Neural progenitor cell (in vitro differentiated cells): ENCODE data around the gene EIF2AK3. TPM values are rescaled to one million over a fixed set of nuclear protein-coding genes. Genes with fewer than 3 reads are reported as not detected.

ENCODE experiments used
- DNase-seq: peaks from one replicate; pipeline ENCODE4 v3.0.0-alpha.2; 2016; ENCODE audit warnings: low spot score
- H2AFZ ChIP-seq: fragments of 200-600 bp; sonication (generic); replicated peaks from 2 replicates; pipeline ENCODE4 v1.6.1; 2016; ENCODE audit warnings: antibody characterized with exemption
- H3F3A ChIP-seq: fragments of 200-600 bp; sonication (generic); 2 replicates; pipeline ENCODE4 v1.6.1; 2016; ENCODE audit warnings: antibody characterized with exemption, low read depth
- H3K27ac ChIP-seq: fragments of 200-600 bp; sonication (generic); 2 replicates; pipeline ENCODE4 v1.5.1; 2016; ENCODE audit warnings: mild to moderate bottlenecking
- H3K27me3 ChIP-seq: fragments of 200-600 bp; sonication (generic); 2 replicates; pipeline ENCODE4 v1.6.1; 2016; ENCODE audit warnings: mild to moderate bottlenecking, moderate library complexity
- H3K36me3 ChIP-seq: fragments of 200-600 bp; sonication (generic); 2 replicates; pipeline ENCODE4 v1.5.1; 2016
- H3K4me1 ChIP-seq: fragments of 200-600 bp; sonication (generic); 2 replicates; pipeline ENCODE4 v1.6.1; 2016; ENCODE audit warnings: mixed run types
- H3K4me2 ChIP-seq: fragments of 200-600 bp; sonication (generic); 2 replicates; pipeline ENCODE4 v1.6.1; 2016
- H3K4me3 ChIP-seq: fragments of 200-600 bp; sonication (generic); 2 replicates; pipeline ENCODE4 v1.5.1; 2016
- H3K79me2 ChIP-seq: fragments of 200-600 bp; sonication (generic); 2 replicates; pipeline ENCODE4 v1.6.1; 2016; ENCODE audit warnings: low read depth
- H3K9ac ChIP-seq: fragments of 200-600 bp; sonication (generic); 2 replicates; pipeline ENCODE4 v1.6.1; 2016
- H3K9me3 ChIP-seq: fragments of 200-600 bp; sonication (generic); 2 replicates; pipeline ENCODE4 v1.5.1; 2016; ENCODE audit warnings: low read depth
- H4K20me1 ChIP-seq: fragments of 200-600 bp; sonication (generic); 2 replicates; pipeline ENCODE4 v1.6.1; 2016; ENCODE audit warnings: low read depth
- H3K27ac Mint-ChIP-seq: 3 replicates; pipeline ENCODE4 v1.8.0; 2021; ENCODE audit warnings: mixed read lengths
- H3K27me3 Mint-ChIP-seq: 2 replicates; pipeline ENCODE4 v1.8.0; 2022; ENCODE audit warnings: low read depth, mild to moderate bottlenecking, inconsistent platforms, moderate library complexity, mixed read lengths; ENCODE audit not compliant: insufficient read depth
- H3K36me3 Mint-ChIP-seq: 3 replicates; pipeline ENCODE4 v1.8.0; 2021; ENCODE audit warnings: mixed read lengths
- H3K4me1 Mint-ChIP-seq: 3 replicates; pipeline ENCODE4 v1.8.0; 2021; ENCODE audit warnings: mixed read lengths
- H3K4me3 Mint-ChIP-seq: 3 replicates; pipeline ENCODE4 v1.8.0; 2021; ENCODE audit warnings: mild to moderate bottlenecking, moderate library complexity, mixed read lengths
- H3K9me3 Mint-ChIP-seq: 3 replicates; pipeline ENCODE4 v1.8.0; 2020; ENCODE audit warnings: mixed read lengths
- EZH2 ChIP-seq: fragments of 200-600 bp; sonication (generic); IDR thresholded peaks from 2 replicates; pipeline ENCODE4 v1.6.1; 2017; ENCODE audit warnings: antibody characterized with exemption, mild to moderate bottlenecking, moderate library complexity
- EZH2phosphoT487 ChIP-seq: fragments of 200-600 bp; sonication (generic); IDR thresholded peaks from 2 replicates; pipeline ENCODE4 v1.6.1; 2017; ENCODE audit warnings: antibody characterized with exemption
- total RNA-seq: library from RNA; depleted of rRNA; stranded (reverse); fragments of >200 nt; gene quantifications from 2 replicates; pipeline ENCODE4 v1.2.3, GENCODE V29; 2015; ENCODE audit warnings: low replicate concordance
- TF ChIP-seq, protein P1 (sequence below): fragments of 200-600 bp; sonication (generic); IDR thresholded peaks from 2 replicates; pipeline ENCODE4 v1.5.1; 2017; ENCODE audit warnings: antibody characterized with exemption, mild to moderate bottlenecking

Gene EIF2AK3
- total RNA-seq, 1 donor from 2014 or later = 21.6 TPM

DNA sequence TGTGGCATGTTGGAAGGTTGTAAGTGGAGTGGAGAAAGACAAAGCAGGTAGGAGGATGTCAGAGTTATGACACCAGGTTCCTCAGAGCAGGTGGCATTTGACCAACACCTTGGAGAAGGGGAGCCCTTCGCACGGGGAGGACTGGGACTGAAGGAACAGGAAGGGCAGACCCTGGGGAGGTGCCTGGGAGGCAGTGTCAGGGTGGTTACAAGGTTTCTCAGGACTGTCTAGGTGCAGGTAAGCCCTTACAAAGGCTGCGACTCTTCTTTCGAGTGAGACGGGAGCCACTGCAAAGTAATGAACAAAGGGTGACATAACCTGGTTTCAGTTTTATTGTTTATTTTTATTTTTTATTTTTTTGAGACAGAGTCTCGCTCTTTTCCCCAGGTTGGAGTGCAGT is 84.6 kb downstream of the EIF2AK3 start:
- H3F3A ChIP-seq = peaks cover 9% of the 10 kb centered on the region
- no peak overlapping the region for H3K4me3 Mint-ChIP-seq
- TF ChIP-seq EZH2phosphoT487 = no peak
- no peak for TF ChIP-seq EZH2
- TF ChIP-seq, protein P1, sequence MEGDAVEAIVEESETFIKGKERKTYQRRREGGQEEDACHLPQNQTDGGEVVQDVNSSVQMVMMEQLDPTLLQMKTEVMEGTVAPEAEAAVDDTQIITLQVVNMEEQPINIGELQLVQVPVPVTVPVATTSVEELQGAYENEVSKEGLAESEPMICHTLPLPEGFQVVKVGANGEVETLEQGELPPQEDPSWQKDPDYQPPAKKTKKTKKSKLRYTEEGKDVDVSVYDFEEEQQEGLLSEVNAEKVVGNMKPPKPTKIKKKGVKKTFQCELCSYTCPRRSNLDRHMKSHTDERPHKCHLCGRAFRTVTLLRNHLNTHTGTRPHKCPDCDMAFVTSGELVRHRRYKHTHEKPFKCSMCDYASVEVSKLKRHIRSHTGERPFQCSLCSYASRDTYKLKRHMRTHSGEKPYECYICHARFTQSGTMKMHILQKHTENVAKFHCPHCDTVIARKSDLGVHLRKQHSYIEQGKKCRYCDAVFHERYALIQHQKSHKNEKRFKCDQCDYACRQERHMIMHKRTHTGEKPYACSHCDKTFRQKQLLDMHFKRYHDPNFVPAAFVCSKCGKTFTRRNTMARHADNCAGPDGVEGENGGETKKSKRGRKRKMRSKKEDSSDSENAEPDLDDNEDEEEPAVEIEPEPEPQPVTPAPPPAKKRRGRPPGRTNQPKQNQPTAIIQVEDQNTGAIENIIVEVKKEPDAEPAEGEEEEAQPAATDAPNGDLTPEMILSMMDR = no peak

DNA sequence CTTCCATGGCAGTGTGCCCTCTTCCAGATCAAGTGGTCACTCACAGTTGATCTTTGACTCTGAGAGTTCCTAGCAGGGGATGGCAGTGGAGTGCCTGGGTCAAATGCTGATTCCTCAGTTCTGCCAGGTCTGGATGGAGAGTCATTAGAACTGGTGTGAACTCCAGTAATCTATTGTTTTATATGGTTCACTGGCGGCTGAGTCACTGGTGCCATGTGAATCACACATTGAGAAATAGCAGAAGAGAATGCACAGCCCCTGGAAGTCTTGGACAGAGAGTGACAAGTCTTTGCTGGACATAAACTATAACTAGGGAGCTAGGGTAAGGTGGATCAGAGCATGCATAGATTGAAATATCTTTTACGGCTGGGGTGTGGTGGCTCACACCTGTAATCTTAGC is 86.9 kb downstream of the EIF2AK3 start:
- H2AFZ ChIP-seq = no peak overlapping the region
- no peak overlapping the region for H3K4me3 ChIP-seq
- H3K36me3 ChIP-seq = no peaks in the 10 kb centered on the region
- Mint-ChIP-seq H3K4me1 (peaks cover 2% of the 10 kb centered on the region), H3K27ac (no peak overlapping the region), H3K4me3 (no peak overlapping the region), H3K9me3 (peaks cover 11% of the 10 kb centered on the region), H3K27me3 (peaks cover 10% of the 10 kb centered on the region), H3K36me3 (no peaks in the 10 kb centered on the region)
- H3K4me2 ChIP-seq = no peak overlapping the region
- H3K9ac ChIP-seq = no peak overlapping the region
- H3F3A ChIP-seq = peaks cover 15% of the 10 kb centered on the region
- H3K79me2 ChIP-seq = no peaks in the 10 kb centered on the region
- TF ChIP-seq EZH2 (no peak), EZH2phosphoT487 (no peak)
- TF ChIP-seq, protein P1 = no peak
- no peak for DNase-seq
- H3K27me3 ChIP-seq = no peaks in the 10 kb centered on the region
- H4K20me1 ChIP-seq = no peaks in the 10 kb centered on the region
- no peaks in the 10 kb centered on the region for H3K9me3 ChIP-seq
- H3K27ac ChIP-seq = no peak overlapping the region
- H3K4me1 ChIP-seq = peaks cover 15% of the 10 kb centered on the region

More for the DNA sequence above, 84.6 kb downstream of the EIF2AK3 start:
- Histone ChIP-seq H3K9ac (no peak overlapping the region), H3K27ac (no peak overlapping the region), H3K27me3 (no peaks in the 10 kb centered on the region), H3K9me3 (no peaks in the 10 kb centered on the region), H3K4me3 (no peak overlapping the region), H3K4me2 (no peak overlapping the region), H2AFZ (no peak overlapping the region), H3K36me3 (no peaks in the 10 kb centered on the region), H4K20me1 (no peaks in the 10 kb centered on the region), H3K79me2 (no peaks in the 10 kb centered on the region), H3K4me1 (peaks cover 10% of the 10 kb centered on the region)
- H3K36me3 Mint-ChIP-seq = no peaks in the 10 kb centered on the region
- peaks cover 11% of the 10 kb centered on the region for H3K9me3 Mint-ChIP-seq
- no peak for DNase-seq
- H3K27ac Mint-ChIP-seq = no peak overlapping the region
- H3K27me3 Mint-ChIP-seq = peaks cover 9% of the 10 kb centered on the region
- peaks cover 2% of the 10 kb centered on the region for H3K4me1 Mint-ChIP-seq

DNA sequence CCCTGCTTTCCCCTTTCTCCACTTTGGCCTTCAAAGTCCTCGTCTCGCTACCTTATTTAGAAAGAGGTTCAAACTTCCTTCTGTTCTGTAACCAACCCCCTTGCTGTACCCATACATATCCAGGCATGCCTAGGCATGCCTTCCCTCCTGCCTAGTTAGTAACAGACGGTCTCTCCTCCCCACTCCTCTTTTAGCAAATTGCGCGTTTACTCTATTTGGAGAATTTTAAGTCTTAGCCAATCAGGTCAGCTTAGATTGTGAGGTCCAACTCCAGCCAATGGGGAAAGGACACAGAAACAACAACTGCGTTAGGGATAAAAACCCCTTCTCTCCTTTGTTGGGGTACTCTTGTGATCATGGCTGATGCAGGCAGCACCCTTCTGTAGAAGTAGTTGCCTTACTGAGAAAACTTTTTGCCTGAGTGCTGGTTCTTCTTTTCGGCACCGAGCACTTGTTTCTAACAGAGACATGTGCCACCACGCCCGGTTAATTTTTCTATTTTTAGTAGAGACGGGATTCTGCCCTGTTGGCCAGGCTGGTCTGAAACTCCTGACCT is 88.8 kb downstream of the EIF2AK3 start:
- Mint-ChIP-seq H3K27me3 (peaks cover 6% of the 10 kb centered on the region), H3K36me3 (no peaks in the 10 kb centered on the region), H3K4me1 (peaks cover 2% of the 10 kb centered on the region), H3K27ac (no peak overlapping the region), H3K9me3 (peaks cover 8% of the 10 kb centered on the region), H3K4me3 (no peak overlapping the region)
- Histone ChIP-seq H3K4me2 (no peak overlapping the region), H3K27me3 (no peaks in the 10 kb centered on the region), H3K9ac (no peak overlapping the region), H3K9me3 (no peaks in the 10 kb centered on the region), H3K79me2 (no peaks in the 10 kb centered on the region), H2AFZ (peak overlapping the region; percentile 97), H3F3A (peaks cover 15% of the 10 kb centered on the region), H3K4me3 (no peak overlapping the region), H3K36me3 (no peaks in the 10 kb centered on the region), H4K20me1 (no peaks in the 10 kb centered on the region), H3K4me1 (peaks cover 15% of the 10 kb centered on the region), H3K27ac (no peak overlapping the region)
- TF ChIP-seq, protein P1 = no peak
- TF ChIP-seq EZH2phosphoT487 = no peak
- TF ChIP-seq EZH2 = no peak
- DNase-seq = peak; percentile 15
